Brain microvascular endothelial cell (primary cell): Measurements from ENCODE around the gene DMTF1.

ENCODE experiments used
- DNase-seq: peaks from one replicate; pipeline ENCODE4 v3.0.0-alpha.2; 2020
- H3K27ac ChIP-seq: fragments of 250-450 bp; sonication (Bioruptor Pico); 2 replicates; pipeline ENCODE4 v1.5.1; 2020; ENCODE audit warnings: mild to moderate bottlenecking, moderate library complexity
- H3K27me3 ChIP-seq: fragments of 250-450 bp; sonication (Bioruptor Pico); replicated peaks from 2 replicates; pipeline ENCODE4 v1.5.1; 2020; ENCODE audit warnings: mild to moderate bottlenecking
- H3K36me3 ChIP-seq: fragments of 250-450 bp; sonication (Bioruptor Pico); replicated peaks from 2 replicates; pipeline ENCODE4 v1.5.1; 2020; ENCODE audit warnings: mild to moderate bottlenecking
- H3K4me3 ChIP-seq: 2 replicates; pipeline ENCODE4 v1.5.1; 2011; ENCODE audit warnings: low read depth, mild to moderate bottlenecking, control low read depth, low read length, moderate library complexity
- CTCF ChIP-seq: IDR thresholded peaks from 2 replicates; pipeline ENCODE4 v1.5.1; 2011; ENCODE audit warnings: low read depth, mild to moderate bottlenecking, moderate library complexity, low read length, control low read depth, inconsistent platforms; ENCODE audit errors: missing control alignments
- in situ Hi-C: cut with HindIII; loops from 2 replicates; pipeline ENCODE4 v1.10.0; 2017; ENCODE audit warnings: low sequenced_read_pairs, low pct_ligation_motif_present

DMTF1 gene

GRCh38 chr7:87212498-87212897 is 60.2 kb downstream of the DMTF1 start:
- no peak overlapping the region for H3K27ac ChIP-seq
- in situ Hi-C loops = no loop called here

GRCh38 chr7:87213252-87213651 is 61.0 kb downstream of the DMTF1 start:
- no peak overlapping the region for H3K4me3 ChIP-seq
- H3K27me3 ChIP-seq = no peaks in the 10 kb centered on the region
- in situ Hi-C loops = no loop called here
- no peak for TF ChIP-seq CTCF
- no peaks in the 10 kb centered on the region for H3K36me3 ChIP-seq
- no peak overlapping the region for H3K27ac ChIP-seq
- DNase-seq = no peak

More at GRCh38 chr7:87212498-87212897, 60.2 kb downstream of the DMTF1 start:
- no peak for DNase-seq
- Histone ChIP-seq H3K4me3 (no peak overlapping the region), H3K36me3 (no peaks in the 10 kb centered on the region), H3K27me3 (no peaks in the 10 kb centered on the region)
- TF ChIP-seq CTCF = no peak

GRCh38 chr7:87213811-87214210 is 61.6 kb downstream of the DMTF1 start:
- TF ChIP-seq CTCF = no peak
- in situ Hi-C loops = no loop called here
- no peak overlapping the region for H3K27ac ChIP-seq
- no peaks in the 10 kb centered on the region for H3K27me3 ChIP-seq
- H3K4me3 ChIP-seq = no peak overlapping the region
- no peak for DNase-seq
- H3K36me3 ChIP-seq = no peaks in the 10 kb centered on the region

GRCh38 chr7:87215046-87215445 is 62.8 kb downstream of the DMTF1 start:
- H3K27ac ChIP-seq = no peak overlapping the region
- TF ChIP-seq CTCF = no peak

GRCh38 chr7:87216701-87217508 is 64.7 kb downstream of the DMTF1 start:
- DNase-seq = no peak
- in situ Hi-C loops = no loop called here
- no peaks in the 10 kb centered on the region for H3K27me3 ChIP-seq
- TF ChIP-seq CTCF = no peak
- no peak overlapping the region for H3K27ac ChIP-seq
- H3K36me3 ChIP-seq = no peaks in the 10 kb centered on the region
- H3K4me3 ChIP-seq = no peak overlapping the region

More at GRCh38 chr7:87215046-87215445, 62.8 kb downstream of the DMTF1 start:
- in situ Hi-C loops = no loop called here
- Histone ChIP-seq H3K4me3 (no peak overlapping the region), H3K27me3 (no peaks in the 10 kb centered on the region), H3K36me3 (no peaks in the 10 kb centered on the region)
- no peak for DNase-seq

GRCh38 chr7:87217983-87218653 is 65.9 kb downstream of the DMTF1 start:
- no peaks in the 10 kb centered on the region for H3K36me3 ChIP-seq
- in situ Hi-C loops = no loop called here

More at GRCh38 chr7:87217983-87218653, 65.9 kb downstream of the DMTF1 start:
- no peak overlapping the region for H3K4me3 ChIP-seq
- DNase-seq = no peak
- TF ChIP-seq CTCF = no peak
- H3K27ac ChIP-seq = no peak overlapping the region
- no peaks in the 10 kb centered on the region for H3K27me3 ChIP-seq
